Stimulated activated CD8-positive, alpha-beta memory T cell treated with anti-CD3 and anti-CD28 coated beads, Interleukin-15, amount 100 ng/mL, for 1 hour (primary cell): ENCODE data around the gene TTC13.
A peak's percentile ranks its signal among the peaks of the same experiment; 100 is the strongest.

Source experiments
- DNase-seq: peaks from one replicate; pipeline ENCODE4 v3.0.0-alpha.2; 2020; ENCODE audit warnings: low read depth

TTC13 gene

DNA sequence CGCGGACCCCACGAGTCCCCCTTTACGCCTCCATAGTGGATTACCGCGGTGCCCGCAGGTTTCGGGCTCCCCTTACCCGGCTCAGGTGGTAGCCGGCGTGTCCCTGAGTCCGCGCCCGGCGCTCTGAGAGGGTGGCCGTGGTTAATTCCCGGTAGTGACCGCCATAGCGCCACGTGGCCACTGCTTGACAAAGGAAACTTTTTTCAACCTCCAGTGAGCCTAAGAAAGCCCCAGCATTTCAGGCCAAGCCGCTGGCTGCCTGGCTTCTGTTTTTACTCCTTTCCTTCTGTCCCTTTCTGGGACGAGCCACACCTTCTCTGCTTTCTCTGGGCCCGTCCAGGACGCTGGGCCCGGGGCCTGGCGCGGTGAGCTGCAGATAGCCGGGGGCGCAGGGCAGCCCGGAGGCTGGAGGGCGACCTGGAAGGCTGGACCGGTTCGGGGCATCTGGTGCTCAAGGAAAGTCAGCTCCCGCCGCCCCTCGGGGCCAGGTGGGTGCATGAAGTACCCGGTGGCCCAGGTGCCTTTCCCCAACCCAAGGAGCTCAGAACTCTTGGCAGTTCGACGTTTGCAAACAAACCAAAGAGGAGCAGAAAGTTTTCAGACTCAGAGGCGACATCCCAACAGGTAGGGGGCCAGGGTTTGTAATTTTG, 109.8 kb downstream of the TTC13 start:
- DNase-seq = no peak

DNA sequence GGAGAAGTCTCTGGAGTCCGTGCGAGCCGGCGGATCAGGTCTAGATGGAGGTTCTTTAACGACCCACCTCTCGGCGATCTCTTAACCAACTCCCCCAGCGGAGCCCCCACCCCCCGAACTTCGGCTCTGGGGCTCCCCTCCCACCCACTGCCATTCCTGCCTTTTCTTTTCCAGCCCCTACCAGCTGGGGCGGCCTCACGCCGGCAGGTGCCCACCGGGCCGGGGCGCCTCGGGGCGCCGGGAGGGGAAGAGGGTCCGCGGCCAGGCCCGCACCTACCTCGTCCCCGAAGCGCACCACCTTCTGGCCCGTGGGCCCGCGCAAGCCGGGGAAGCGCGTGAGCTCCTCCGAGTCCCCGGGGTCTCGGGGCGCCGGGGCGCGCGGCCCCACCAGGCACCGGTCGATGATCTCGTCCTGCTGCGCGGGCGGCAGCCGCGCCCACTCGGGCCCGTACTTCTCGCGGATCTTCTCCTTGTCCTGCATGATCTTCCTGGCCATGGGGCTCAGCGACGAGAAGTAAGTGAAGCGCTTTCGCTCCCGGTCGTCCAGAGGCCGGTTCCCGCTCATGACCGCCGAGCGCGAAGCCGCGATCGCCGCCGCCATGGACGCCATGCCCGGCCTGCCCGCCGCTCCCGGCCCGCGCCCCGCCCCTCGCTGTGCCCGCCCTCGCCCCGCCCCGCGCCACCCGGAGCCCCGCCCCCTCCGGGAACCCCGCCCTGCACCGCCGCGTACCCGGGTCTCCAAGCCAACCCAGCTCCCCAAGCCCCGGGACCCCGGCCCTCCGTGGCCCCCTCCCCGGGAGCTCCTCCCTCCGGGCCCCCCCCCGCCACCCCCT, 110.5 kb downstream of the TTC13 start, which contains the start of gene C1orf198:
Gene C1orf198 (minus strand): TSS at position 619 of the 833 bp plus-strand sequence. CDS start 9 bp downstream, at position 610.
- peak; percentile 61 for DNase-seq

DNA sequence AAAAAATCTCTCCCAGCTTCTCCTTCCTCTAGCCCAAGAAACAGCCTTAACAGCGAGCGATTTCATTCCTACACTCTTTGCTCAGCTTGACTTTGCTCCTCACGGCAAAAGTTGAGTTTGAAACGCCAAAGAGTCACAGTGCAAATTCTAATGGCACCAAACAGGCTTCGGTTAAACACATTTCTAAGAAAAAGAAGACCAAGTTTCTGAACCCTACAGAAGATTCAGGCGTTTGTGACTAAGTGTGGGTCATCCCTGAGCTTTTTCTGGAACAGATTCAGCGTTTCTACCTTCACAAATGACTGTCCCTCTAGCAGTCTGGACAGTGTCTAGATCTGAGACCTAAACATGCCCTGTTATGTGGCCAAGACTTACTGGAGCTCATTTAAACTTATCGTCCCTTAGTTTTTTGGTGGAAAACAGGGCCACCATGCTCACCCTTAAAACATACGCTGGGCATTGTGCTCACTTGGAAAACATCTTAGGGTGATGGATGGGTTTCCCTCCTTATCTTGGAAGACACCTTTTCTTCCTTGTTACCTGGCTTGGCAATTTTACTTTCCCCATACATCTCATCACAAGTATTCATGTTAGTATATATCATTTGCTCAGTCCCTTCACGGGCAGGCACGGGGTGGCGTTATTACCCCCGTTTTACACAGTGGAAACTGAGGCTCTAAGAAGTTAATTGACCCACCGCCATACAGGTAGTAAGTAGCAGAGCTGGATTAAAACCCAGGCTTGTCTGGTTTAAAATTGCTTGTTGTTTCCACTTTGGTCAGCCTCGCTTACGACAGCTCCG, 111.4 kb downstream of the TTC13 start:
- DNase-seq = no peak

DNA sequence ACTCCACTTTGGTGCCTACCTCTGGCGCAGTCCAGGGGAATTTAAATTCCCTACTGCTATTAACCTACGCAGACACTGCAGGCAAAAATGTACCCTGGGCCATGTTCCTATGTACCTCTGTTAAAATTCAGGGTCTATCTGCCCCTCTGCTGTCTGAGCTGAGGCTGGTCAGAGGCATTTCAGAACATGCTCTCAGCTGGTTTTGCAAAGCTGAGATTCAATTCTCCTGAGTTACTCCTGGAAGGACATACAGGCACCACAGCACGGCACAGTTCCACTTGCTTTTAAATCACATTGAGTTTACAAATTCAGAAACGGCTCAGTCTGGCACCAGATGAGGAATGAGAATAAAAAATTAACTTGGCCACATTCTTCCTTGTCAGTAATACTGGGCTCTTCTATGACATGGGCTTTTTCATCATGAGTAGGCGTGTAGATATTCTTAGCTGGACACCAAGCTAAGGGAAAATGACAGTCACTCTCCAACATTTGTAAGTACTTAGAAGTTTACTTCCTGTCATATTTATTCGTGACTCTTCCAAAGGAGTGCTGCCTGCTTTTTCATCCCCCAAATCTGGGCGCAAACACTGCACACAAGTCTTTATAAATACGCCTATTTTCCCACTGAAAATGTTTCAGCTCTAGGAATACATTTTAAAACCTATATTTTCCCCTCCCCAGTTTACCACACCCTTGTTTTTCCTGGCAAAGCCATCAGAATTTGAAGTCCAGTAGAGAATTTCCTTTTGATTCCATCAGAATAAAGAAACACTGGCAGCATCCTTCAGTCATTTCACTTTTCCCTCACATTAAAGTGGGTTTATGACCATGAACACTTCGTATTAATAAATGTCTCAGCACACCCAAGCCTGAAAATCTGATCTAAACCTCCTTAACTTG, 112.2 kb downstream of the TTC13 start:
- no peak for DNase-seq

DNA sequence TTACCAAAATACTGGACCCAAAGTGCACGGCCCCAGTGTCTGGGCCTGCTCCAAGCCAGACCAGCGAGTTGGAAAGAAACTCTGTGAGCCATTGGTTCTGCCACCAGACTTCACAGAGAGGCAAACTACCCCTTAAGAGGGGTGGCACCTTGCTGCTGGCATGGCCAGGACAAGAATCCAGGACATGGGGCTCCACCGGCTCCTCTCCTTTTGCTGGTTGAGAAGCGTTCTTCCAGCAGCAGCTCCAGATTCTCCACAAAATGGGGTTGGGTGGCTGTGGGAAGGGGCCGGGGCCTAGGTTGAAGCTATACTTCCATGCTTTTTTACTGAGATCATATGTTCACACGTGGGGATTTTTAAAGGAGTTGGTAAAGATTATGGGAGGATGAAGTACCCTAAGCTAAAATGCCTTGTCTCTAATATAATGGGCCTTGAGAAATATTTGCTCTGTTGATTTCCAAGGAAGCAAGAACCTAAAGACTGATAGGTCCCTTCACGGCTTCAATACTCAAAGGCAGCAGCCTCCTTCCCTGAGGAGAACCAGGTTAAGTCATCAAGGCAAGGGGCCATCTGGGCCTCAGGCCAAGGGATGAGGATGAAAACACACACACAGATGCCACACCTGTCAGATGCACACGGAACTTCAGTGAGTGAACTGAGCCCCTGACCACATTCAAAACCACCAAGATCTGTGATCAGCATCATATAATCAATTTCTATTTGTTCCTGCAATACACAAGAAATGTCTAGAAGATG, 113.4 kb downstream of the TTC13 start:
- no peak for DNase-seq

DNA sequence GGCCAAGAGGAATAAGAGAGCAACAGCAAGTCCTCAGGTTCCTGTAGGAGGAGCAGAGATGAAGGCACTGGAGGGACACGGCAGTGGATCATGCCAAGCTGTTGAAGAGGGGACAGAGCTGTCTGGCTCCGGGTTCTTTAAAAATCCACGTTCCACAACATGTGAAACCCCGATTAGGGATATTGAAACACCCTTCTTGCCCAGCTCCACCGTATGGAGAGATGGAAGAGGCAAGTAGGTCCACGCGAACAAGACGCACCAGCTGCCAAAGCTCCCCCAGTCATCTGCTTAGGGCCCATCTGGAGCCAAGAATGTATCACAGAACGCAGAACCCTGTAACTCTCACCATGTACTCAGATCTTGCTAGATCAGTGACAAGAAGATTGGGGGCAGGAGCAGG, 114.2 kb downstream of the TTC13 start:
- no peak for DNase-seq

DNA sequence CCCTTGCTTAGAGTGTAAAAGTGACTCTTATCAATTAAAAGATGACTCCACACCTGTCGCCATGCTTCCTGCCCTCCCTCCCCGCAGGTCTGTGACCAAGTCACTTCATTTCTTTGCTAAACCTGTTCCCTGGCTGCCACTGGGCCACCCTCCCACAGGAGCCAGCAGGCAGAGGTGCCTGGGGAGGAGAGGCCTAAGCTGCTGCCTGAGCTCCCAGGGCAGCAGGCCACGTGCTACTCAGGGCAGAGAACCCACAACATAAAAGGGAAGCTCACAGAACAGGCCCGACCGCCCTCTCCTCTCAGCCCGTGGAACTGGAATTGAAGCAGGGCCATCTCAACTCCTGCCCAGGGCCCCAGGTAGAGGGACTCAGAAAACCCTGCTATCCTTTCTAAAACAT, 115.2 kb downstream of the TTC13 start:
- no peak for DNase-seq

DNA sequence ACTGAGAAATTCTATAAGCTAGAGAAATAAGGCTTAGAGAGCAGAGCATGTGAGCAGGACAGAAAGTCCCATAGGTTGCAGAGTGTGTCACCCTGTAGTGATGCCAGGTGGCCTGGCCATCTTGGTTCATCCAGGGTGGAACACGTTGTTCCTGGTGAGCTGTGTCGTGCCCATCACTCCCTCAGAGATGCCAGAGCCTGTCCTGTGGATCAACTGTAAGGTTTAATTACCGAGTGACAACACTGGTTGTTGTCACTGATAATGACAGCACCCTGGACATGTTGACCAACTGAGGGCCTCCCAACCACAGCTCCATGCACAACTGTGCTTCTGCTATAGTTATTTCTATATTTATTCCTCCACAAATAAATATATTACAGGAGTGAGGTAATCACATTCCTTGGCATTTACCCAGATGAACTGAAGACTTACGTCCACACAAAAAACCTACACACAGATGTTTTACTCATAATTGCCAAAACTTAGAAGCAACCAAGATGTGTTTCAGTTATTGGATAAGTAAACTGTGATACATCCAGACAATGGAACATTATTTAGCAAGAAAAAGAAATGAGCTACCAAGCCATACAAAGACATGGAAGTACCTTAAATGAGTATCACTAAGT, 116.6 kb downstream of the TTC13 start:
- no peak for DNase-seq

DNA sequence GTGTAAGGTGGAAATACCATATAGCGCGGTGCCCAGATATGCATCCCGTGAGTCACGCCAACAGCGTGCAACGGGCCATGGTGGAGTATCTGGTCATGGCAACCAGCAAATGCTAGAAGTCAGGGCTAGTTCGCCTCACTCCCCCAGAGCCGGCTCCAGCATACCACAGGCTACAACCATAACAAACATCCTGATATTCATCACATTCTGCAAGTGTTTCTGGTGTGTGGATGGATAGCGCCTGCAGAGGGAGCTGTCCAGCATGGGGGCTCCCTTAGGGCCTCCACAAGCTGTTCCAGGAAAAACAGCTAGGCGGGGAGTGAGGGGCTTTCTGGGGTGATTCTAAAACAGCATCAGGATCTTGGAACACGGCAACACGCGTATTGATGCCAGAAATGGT, 117.2 kb downstream of the TTC13 start:
- no peak for DNase-seq

DNA sequence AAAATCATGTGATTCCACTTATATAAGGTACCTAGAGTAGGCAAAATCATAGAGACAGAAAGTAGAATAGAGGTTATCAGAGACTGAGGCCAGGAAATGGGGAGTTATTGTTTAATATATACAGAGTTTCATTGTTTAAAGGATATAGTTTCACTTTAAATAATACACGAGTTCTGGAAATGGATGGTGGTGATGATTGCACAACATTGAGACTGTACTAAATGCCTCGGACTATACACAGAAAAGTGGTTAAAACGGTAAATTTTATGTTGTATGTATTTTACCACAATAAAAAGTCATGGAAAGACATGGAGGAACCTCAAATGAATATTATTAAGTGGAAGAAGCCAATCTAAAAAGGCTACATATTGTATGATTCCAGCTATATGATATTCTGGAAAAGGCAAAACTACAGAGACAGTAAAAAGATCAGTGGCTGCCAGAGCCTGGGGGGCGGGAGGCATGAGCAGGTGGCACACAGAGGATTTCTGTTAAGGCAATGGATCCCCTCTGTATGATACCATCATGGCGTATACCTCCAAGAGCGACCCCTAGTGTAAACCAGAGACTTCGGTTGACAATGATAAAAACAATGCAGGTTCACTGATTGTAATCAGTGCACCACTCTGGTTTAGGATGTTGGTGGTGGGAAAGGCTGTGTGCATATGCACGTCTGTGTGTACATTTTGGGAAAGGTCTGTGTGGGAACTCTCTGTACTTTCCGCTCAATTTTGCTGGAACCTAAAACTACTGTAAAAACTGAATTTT, 117.9 kb downstream of the TTC13 start:
- no peak for DNase-seq

DNA sequence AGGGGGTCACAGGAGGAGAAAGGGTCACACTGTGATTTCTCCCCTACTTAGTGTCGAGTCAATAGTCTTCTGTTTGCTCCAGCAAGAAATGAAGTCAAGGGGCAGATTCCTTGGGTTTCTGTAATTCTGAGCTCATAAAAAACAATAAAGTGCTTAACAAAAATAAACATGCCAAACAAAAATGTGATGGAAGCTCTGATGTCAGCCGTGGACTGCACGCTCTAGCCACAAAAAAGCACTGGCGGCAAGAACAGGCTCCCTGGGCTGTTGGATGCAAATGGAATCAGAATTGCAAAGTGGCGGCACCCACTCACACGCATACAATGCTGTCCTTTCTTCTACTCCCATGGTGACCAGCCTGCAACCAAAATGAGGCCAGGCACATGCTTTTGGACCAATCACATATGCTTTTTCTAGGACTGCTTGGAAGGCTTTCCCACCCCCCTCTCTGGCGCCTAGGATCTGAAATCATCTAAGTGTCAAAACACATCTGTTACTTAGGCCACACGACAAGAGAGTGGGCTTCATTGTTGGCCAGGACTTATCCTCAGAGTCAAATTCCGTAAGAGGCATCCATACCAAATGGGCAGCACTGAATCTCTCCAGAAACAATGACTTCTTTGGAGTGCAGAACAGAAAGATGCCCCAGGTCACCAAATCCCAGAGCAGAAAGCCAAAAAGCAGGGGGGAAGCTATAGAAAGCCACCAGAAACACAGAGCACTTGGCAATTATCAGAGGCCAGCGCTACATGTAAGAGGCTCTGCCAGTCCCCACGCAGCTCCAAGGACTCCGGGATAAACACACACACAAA, 119.5 kb downstream of the TTC13 start:
- DNase-seq = no peak

DNA sequence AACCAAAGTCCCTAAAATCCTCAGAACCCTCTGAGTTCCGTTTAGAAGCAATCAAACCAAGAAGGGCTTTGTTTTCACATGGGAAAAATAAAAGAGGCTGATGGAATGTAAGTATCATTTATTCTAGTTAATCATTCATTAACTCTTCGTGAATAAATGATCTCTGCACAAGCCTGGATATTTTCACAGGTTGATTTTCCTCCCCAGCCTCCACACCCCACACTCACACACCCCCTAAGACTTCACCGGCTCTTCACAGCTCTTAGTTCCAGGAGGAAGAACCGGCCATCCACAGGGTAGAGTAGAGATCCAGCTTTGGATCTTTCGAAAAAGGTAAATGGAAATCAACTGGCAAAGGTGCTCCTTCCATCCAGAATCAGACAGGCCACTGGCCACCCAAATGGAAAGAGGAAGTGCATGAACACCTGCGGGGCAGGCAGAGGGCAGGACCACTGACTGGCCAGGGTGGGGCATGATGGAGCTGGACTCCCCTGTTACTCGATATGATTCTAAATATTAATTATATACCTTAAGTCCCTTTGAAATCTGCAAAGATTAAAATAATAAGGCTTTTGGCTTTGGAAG, 120.3 kb downstream of the TTC13 start:
- no peak for DNase-seq

DNA sequence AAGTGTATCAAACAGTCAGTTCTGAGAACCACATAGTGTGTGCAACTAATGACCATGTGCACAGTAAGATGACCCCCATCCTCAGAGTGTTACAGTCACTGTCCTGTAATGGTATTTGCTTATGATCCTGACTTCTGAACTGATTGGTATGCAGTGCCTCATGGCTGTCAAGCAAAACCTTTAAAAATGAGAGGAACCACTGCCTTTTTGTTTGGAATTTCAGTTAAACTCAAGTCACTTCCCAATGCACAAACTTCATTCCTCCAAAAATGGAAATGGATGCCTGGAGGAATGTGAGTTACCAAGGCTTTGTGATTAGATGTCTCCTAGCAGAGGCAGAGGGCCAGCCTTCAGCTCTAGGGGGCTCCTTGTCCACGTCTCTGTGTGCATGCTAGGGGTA, 120.8 kb downstream of the TTC13 start:
- no peak for DNase-seq

DNA sequence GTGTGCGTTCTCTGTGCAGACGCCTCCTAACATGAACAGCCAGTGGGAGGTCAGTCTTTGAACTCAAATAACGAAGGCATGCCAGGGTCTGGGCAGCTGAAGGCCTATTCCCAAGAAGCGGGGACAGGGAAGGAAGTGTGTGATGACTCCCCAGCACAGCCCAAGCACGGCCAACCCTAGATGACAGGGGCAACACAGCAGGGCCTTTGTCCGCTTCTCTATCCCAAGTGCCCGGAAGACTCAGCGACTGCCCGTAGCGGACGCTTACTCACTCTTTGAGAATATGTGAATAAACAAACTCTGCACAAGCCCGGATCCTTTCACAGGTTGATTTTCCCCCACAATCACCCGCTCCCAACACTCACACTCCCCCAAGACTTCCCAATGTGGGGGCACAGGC, 121.6 kb downstream of the TTC13 start:
- DNase-seq = no peak
